Measurements from ENCODE around the gene NKAIN1. TPM values are rescaled to one million over a fixed set of nuclear protein-coding genes. Genes with fewer than 3 reads are reported as not detected.

NKAIN1 gene
- total RNA-seq, 1 donor from 2014 or later, result 17.1 TPM

GRCh38 chr1:31258581-31258980 is 18.9 kb upstream of the NKAIN1 start:
- no peak overlapping the region for H3K4me3 Mint-ChIP-seq
- no peak overlapping the region for H3K27ac Mint-ChIP-seq
- TF ChIP-seq, protein P1, sequence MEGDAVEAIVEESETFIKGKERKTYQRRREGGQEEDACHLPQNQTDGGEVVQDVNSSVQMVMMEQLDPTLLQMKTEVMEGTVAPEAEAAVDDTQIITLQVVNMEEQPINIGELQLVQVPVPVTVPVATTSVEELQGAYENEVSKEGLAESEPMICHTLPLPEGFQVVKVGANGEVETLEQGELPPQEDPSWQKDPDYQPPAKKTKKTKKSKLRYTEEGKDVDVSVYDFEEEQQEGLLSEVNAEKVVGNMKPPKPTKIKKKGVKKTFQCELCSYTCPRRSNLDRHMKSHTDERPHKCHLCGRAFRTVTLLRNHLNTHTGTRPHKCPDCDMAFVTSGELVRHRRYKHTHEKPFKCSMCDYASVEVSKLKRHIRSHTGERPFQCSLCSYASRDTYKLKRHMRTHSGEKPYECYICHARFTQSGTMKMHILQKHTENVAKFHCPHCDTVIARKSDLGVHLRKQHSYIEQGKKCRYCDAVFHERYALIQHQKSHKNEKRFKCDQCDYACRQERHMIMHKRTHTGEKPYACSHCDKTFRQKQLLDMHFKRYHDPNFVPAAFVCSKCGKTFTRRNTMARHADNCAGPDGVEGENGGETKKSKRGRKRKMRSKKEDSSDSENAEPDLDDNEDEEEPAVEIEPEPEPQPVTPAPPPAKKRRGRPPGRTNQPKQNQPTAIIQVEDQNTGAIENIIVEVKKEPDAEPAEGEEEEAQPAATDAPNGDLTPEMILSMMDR (conservative IDR thresholded peaks at IDR 0.05), result no peak
- H3K4me1 Mint-ChIP-seq (ENCODE audit: unreplicated experiment), result no peaks in the 10 kb centered on the region
- H3K27me3 Mint-ChIP-seq, result no peaks in the 10 kb centered on the region
- no peak for DNase-seq (ENCODE audit: extremely low spot score, unreplicated experiment)
- peaks cover 24% of the 10 kb centered on the region for H3K36me3 Mint-ChIP-seq
- no peaks in the 10 kb centered on the region for H3K9me3 Mint-ChIP-seq

GRCh38 chr1:31257213-31257612 is 17.5 kb upstream of the NKAIN1 start:
- TF ChIP-seq, protein P1 (conservative IDR thresholded peaks at IDR 0.05), result no peak
- Mint-ChIP-seq H3K27ac (no peak overlapping the region), H3K9me3 (no peaks in the 10 kb centered on the region), H3K36me3 (peaks cover 24% of the 10 kb centered on the region), H3K4me3 (no peak overlapping the region), H3K27me3 (no peaks in the 10 kb centered on the region), H3K4me1 (ENCODE audit: unreplicated experiment) (no peaks in the 10 kb centered on the region)
- DNase-seq (ENCODE audit: extremely low spot score, unreplicated experiment), result no peak

DNA sequence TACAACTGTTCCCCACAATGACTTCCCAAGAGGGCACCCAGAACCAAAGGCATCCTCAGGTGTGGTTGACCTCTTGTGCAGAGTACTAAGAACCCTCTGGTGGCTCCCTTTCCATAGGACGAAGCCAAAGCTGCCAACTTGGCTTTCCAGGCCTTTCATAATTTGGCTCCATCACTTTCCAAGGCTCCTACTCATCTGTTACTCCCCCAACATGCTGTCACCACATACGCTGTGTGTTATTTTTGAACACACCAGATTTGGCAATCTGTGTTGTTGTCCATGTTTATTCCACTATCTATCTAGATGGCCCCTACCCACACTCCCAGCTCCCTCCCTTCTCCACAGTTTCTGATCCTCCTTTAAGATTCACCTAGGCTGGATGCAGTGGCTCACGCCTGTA is 10.2 kb upstream of the NKAIN1 start:
- TF ChIP-seq, protein P1 (conservative IDR thresholded peaks at IDR 0.05), result no peak
- peaks cover 8% of the 10 kb centered on the region for H3K27me3 Mint-ChIP-seq

GRCh38 chr1:31248276-31248675 is 8.6 kb upstream of the NKAIN1 start:
- Mint-ChIP-seq H3K4me3 (no peak overlapping the region), H3K27ac (no peak overlapping the region), H3K4me1 (ENCODE audit: unreplicated experiment) (peaks cover 14% of the 10 kb centered on the region), H3K36me3 (no peaks in the 10 kb centered on the region), H3K27me3 (peaks cover 14% of the 10 kb centered on the region), H3K9me3 (no peaks in the 10 kb centered on the region)
- TF ChIP-seq, protein P1 (conservative IDR thresholded peaks at IDR 0.05), result no peak
- DNase-seq (ENCODE audit: extremely low spot score, unreplicated experiment), result no peak

More for the DNA sequence above, 10.2 kb upstream of the NKAIN1 start:
- no peaks in the 10 kb centered on the region for H3K36me3 Mint-ChIP-seq
- no peak for DNase-seq (ENCODE audit: extremely low spot score, unreplicated experiment)
- H3K27ac Mint-ChIP-seq, result no peak overlapping the region
- H3K9me3 Mint-ChIP-seq, result no peaks in the 10 kb centered on the region
- H3K4me1 Mint-ChIP-seq (ENCODE audit: unreplicated experiment), result peaks cover 5% of the 10 kb centered on the region
- H3K4me3 Mint-ChIP-seq, result no peak overlapping the region

- Mint-ChIP-seq H3K27ac (no peak overlapping the region), H3K4me1 (ENCODE audit: unreplicated experiment) (peaks cover 19% of the 10 kb centered on the region), H3K36me3 (no peaks in the 10 kb centered on the region), H3K9me3 (no peaks in the 10 kb centered on the region), H3K27me3 (peaks cover 28% of the 10 kb centered on the region), H3K4me3 (no peak overlapping the region)
- TF ChIP-seq, protein P1 (conservative IDR thresholded peaks at IDR 0.05), result no peak
- no peak for DNase-seq (ENCODE audit: extremely low spot score, unreplicated experiment)
Measured at GRCh38 chr1:31244326-31244725, 4.6 kb upstream of the NKAIN1 start.

Measured in type B pancreatic cell (in vitro differentiated cells).